Mesenchymal stem cell (in vitro differentiated cells and primary cell): ENCODE data around the gene THUMPD1.
A peak's percentile ranks its signal among the peaks of the same experiment; 100 is the strongest.

Source experiments
- DNase-seq: peaks from one replicate; pipeline ENCODE4 v3.0.0-alpha.2; 2013
- H2AFZ ChIP-seq: one replicate; pipeline ENCODE4 v1.6.1; 2013; ENCODE audit warnings: low read depth, mild to moderate bottlenecking, control low read depth, inconsistent platforms, low read length, moderate library complexity
- H2AK5ac ChIP-seq: 2 replicates; pipeline ENCODE4 v1.6.1; 2013; ENCODE audit warnings: low read length, moderate library complexity, mild to moderate bottlenecking, inconsistent platforms; ENCODE audit not compliant: severe bottlenecking
- H2BK120ac ChIP-seq: one replicate; pipeline ENCODE4 v1.6.1; 2013; ENCODE audit warnings: low read depth, mild to moderate bottlenecking, inconsistent platforms, low read length, moderate library complexity
- H2BK12ac ChIP-seq, 2 experiments: one replicate each; pipeline ENCODE4 v1.6.1; 2013; ENCODE audit warnings: inconsistent platforms in 2 of 2, low read length in 2 of 2, mild to moderate bottlenecking in 2 of 2, moderate library complexity in 2 of 2, control low read depth in 1 of 2
- H2BK15ac ChIP-seq: one replicate; pipeline ENCODE4 v1.6.1; 2013; ENCODE audit warnings: mild to moderate bottlenecking, low read depth, inconsistent platforms; ENCODE audit not compliant: poor library complexity, severe bottlenecking
- H2BK5ac ChIP-seq: 2 replicates; pipeline ENCODE4 v1.6.1; 2013; ENCODE audit warnings: low read depth, mild to moderate bottlenecking, low read length, control low read depth, inconsistent platforms; ENCODE audit not compliant: poor library complexity, severe bottlenecking
- H3K14ac ChIP-seq, 2 experiments: one replicate each; pipeline ENCODE4 v1.6.1; 2013; ENCODE audit warnings: inconsistent platforms in 2 of 2, low read length in 2 of 2, control low read depth in 1 of 2, mild to moderate bottlenecking in 1 of 2, moderate library complexity in 1 of 2
- H3K18ac ChIP-seq, 2 experiments: one replicate each; pipeline ENCODE4 v1.6.1; 2013; ENCODE audit warnings: inconsistent platforms in 2 of 2, low read length in 2 of 2, control low read depth in 1 of 2, low read depth in 1 of 2, mild to moderate bottlenecking in 1 of 2
- H3K23ac ChIP-seq, 2 experiments: one replicate each; pipeline ENCODE4 v1.6.1; 2013; ENCODE audit warnings: inconsistent platforms in 2 of 2, low read length in 2 of 2, mild to moderate bottlenecking in 2 of 2, moderate library complexity in 2 of 2, control low read depth in 1 of 2
- H3K27ac ChIP-seq: 2 replicates; pipeline ENCODE4 v1.5.1; 2013; ENCODE audit warnings: mild to moderate bottlenecking, moderate library complexity, low read length, control low read depth, inconsistent platforms; ENCODE audit not compliant: poor library complexity, severe bottlenecking
- H3K27me3 ChIP-seq, 2 experiments: 2 replicates each; pipeline versions ENCODE4 v1.6.1 to v1.7.0; 2013; ENCODE audit warnings: low read length in 2 of 2, mild to moderate bottlenecking in 2 of 2, moderate library complexity in 2 of 2, control low read depth in 1 of 2, inconsistent platforms in 1 of 2; ENCODE audit not compliant: control insufficient read depth in 1 of 2, insufficient read depth in 1 of 2
- H3K36me3 ChIP-seq, 2 experiments: 2 replicates each; pipeline versions ENCODE4 v1.6.1 to v1.7.0; 2013; ENCODE audit warnings: low read length in 2 of 2, control low read depth in 1 of 2, inconsistent platforms in 1 of 2, low read depth in 1 of 2, mild to moderate bottlenecking in 1 of 2; ENCODE audit not compliant: insufficient read depth in 2 of 2, control insufficient read depth in 1 of 2
- H3K4ac ChIP-seq, 2 experiments: one replicate each; pipeline ENCODE4 v1.6.1; 2013; ENCODE audit warnings: inconsistent platforms in 2 of 2, low read length in 2 of 2, mild to moderate bottlenecking in 2 of 2, moderate library complexity in 2 of 2, control low read depth in 1 of 2, low read depth in 1 of 2
- H3K4me1 ChIP-seq: 2 replicates; pipeline ENCODE4 v1.6.1; 2013; ENCODE audit warnings: low read depth, low read length, control low read depth; ENCODE audit not compliant: control insufficient read depth, insufficient read depth
- H3K4me2 ChIP-seq: 2 replicates; pipeline ENCODE4 v1.6.1; 2013; ENCODE audit warnings: low read length, mild to moderate bottlenecking, inconsistent platforms; ENCODE audit not compliant: poor library complexity, severe bottlenecking
- H3K4me3 ChIP-seq, 2 experiments: 2 replicates each; pipeline versions ENCODE4 v1.5.1 to v1.7.0; 2013; ENCODE audit warnings: low read length in 2 of 2, mild to moderate bottlenecking in 2 of 2, control low read depth in 1 of 2, low read depth in 1 of 2; ENCODE audit not compliant: insufficient read depth in 1 of 2
- H3K79me1 ChIP-seq: replicated peaks from 2 replicates; pipeline ENCODE4 v1.6.1; 2013; ENCODE audit warnings: mild to moderate bottlenecking, control low read depth, low read length, inconsistent platforms; ENCODE audit not compliant: poor library complexity, severe bottlenecking
- H3K9ac ChIP-seq: 2 replicates; pipeline ENCODE4 v1.7.0; 2013; ENCODE audit warnings: mild to moderate bottlenecking, low read length, moderate library complexity
- H3K9me3 ChIP-seq: 2 replicates; pipeline ENCODE4 v1.7.0; 2013; ENCODE audit warnings: mild to moderate bottlenecking, low read length; ENCODE audit not compliant: control insufficient read depth
- H4K8ac ChIP-seq: one replicate; pipeline ENCODE4 v1.6.1; 2013; ENCODE audit warnings: inconsistent platforms, mild to moderate bottlenecking, low read length, moderate library complexity
- H4K91ac ChIP-seq: one replicate; pipeline ENCODE4 v1.6.1; 2013; ENCODE audit warnings: mild to moderate bottlenecking, low read length, inconsistent platforms
- WGBS: methylation state at CpG from one replicate; pipeline ENCODE4 v1.1.7; 2013; ENCODE audit warnings: mixed read lengths; 5-methylcytosine and 5-hydroxymethylcytosine counted together

The THUMPD1 gene

DNA sequence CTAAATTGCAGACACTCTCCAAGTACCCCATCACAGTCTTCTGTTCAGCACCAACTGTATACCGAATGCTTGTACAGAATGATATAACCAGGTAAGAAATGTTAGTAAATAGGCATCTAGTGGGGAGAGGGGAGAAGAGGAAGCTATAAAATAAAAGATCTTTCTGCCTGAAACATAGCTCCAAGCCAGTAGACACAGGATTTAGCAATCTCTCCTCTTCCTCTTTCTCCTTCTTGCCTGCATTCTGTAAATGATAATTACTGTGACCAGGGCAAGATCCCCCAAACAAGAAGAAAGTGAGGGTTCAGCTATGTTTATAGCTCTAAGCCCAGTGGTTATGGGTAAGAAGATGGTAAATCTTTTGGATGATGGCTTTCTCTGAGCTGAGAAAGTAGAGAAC lies 40.1 kb upstream of the THUMPD1 start:
- no peaks in the 10 kb centered on the region for H3K36me3 ChIP-seq
- H2AFZ ChIP-seq = no peak overlapping the region
- H3K4me1 ChIP-seq = no peaks in the 10 kb centered on the region
- no peaks in the 10 kb centered on the region for H3K79me1 ChIP-seq
- H3K27ac ChIP-seq = no peak overlapping the region
- no peaks in the 10 kb centered on the region for H3K27me3 ChIP-seq
- no peak overlapping the region for H2BK15ac ChIP-seq
- no peak overlapping the region for H3K4me3 ChIP-seq
- H3K9me3 ChIP-seq = no peaks in the 10 kb centered on the region
- H3K23ac ChIP-seq = no peak overlapping the region
- H3K4ac ChIP-seq = no peak overlapping the region
- H4K91ac ChIP-seq = no peak overlapping the region
- no peak overlapping the region for H3K18ac ChIP-seq
- no peak for DNase-seq
- H2BK120ac ChIP-seq = no peak overlapping the region
- no peak overlapping the region for H3K9ac ChIP-seq
- no peak overlapping the region for H3K4me2 ChIP-seq
- no peak overlapping the region for H2BK5ac ChIP-seq
- WGBS = no CpG with 5 or more reads among the region's 1 CpG
- no peak overlapping the region for H4K8ac ChIP-seq
- no peak overlapping the region for H3K14ac ChIP-seq
- H2BK12ac ChIP-seq = no peak overlapping the region
- no peak overlapping the region for H2AK5ac ChIP-seq

DNA sequence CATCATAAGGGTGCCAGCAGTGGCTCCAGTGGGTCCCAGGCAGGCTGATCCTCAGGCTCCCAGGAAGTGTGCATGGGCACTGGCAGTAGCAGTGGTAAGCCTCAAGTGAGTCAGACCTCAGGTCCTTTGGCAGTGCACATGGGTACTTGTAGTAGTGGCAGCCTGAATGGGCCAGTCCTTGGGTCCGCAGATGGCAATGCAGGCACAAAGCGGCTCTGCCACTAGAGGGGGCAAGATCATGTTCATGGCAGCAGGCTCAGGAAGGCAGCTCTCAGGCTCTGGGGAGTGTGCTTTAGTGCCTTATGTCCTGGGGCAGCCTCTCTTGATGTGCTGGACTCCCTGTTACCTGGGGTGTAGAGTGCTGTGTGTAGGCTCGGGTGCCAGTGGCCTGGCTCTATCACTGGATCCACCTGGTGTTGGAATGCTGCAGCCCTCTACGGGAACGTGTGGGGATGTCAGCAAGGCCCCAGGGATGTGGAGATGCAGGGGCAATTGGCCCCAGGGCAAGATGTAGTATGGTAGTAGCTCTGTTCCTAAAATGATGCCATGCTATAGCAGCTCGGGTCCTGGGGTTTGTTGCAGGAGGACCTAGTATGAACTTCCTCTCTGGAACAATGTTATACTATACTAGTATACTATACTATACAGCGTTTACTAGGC lies 33.2 kb upstream of the THUMPD1 start:
- H3K4me1 ChIP-seq = peaks cover 2% of the 10 kb centered on the region
- no peak overlapping the region for H2BK15ac ChIP-seq
- H3K23ac ChIP-seq = no peak overlapping the region
- H2BK12ac ChIP-seq = no peak overlapping the region
- no peak overlapping the region for H3K27ac ChIP-seq
- H4K8ac ChIP-seq = no peak overlapping the region
- H3K4me2 ChIP-seq = no peak overlapping the region
- no peaks in the 10 kb centered on the region for H3K9me3 ChIP-seq
- no peak overlapping the region for H3K9ac ChIP-seq
- H3K14ac ChIP-seq = no peak overlapping the region
- H2AFZ ChIP-seq = no peak overlapping the region
- no peaks in the 10 kb centered on the region for H3K79me1 ChIP-seq
- no peaks in the 10 kb centered on the region for H3K36me3 ChIP-seq
- DNase-seq = peak; percentile 65
- no peak overlapping the region for H2AK5ac ChIP-seq
- WGBS = 44% methylated on average over 5 of the region's 7 CpGs
- H3K27me3 ChIP-seq = no peaks in the 10 kb centered on the region
- no peak overlapping the region for H3K18ac ChIP-seq
- H4K91ac ChIP-seq = no peak overlapping the region
- no peak overlapping the region for H2BK120ac ChIP-seq
- no peak overlapping the region for H2BK5ac ChIP-seq
- no peak overlapping the region for H3K4me3 ChIP-seq
- no peak overlapping the region for H3K4ac ChIP-seq

DNA sequence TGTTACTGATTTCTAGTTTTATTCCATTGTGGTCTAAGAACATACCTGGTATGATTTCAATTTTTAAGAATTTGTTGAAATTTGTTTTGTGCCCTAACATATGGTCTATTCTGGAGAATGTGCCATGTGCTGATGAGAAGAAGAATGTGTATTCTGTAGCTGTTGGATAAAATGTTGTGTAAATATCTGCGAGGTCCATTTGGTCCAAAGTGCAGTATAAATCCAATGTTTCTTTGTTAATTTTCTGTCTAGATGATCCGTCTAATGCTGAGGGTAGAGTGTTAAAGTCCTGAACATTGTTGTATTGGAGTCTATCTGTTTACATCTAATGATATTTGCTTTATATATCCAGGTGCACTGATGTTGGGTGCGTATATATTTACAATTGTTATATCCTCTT lies 32.1 kb upstream of the THUMPD1 start:
- Histone ChIP-seq H3K27me3 (no peaks in the 10 kb centered on the region), H2BK12ac (no peak overlapping the region), H2AFZ (no peak overlapping the region), H3K36me3 (no peaks in the 10 kb centered on the region), H2AK5ac (no peak overlapping the region), H3K4ac (no peak overlapping the region), H3K4me2 (no peak overlapping the region), H3K9ac (no peak overlapping the region), H2BK120ac (no peak overlapping the region), H3K14ac (no peak overlapping the region), H4K91ac (no peak overlapping the region), H3K18ac (no peak overlapping the region), H4K8ac (no peak overlapping the region), H2BK5ac (no peak overlapping the region), H2BK15ac (no peak overlapping the region), H3K9me3 (no peaks in the 10 kb centered on the region), H3K79me1 (no peaks in the 10 kb centered on the region), H3K4me1 (peaks cover 2% of the 10 kb centered on the region), H3K4me3 (no peak overlapping the region), H3K23ac (no peak overlapping the region), H3K27ac (no peak overlapping the region)
- 81% methylated on average over 2 of the region's 3 CpGs for WGBS
- DNase-seq = no peak

DNA sequence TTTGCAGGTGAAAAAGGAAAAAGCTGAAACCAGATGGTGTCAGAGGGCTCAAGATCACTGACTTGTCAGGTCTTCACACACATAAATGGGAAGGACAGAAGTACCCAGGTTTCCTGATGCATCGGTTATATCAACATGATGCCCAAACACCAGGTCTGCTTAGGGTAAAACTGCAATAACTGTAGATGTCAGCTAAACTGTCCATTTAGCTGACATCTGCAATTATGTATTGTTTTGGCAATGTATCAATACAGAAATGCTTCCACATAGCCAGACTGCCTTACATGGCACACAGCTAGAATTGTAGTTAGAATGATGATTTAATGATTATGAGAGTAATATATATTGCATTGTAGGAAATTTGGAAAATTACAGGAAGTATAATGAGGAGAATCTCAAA lies 27.2 kb upstream of the THUMPD1 start:
- H3K4me2 ChIP-seq = no peak overlapping the region
- H3K79me1 ChIP-seq = no peaks in the 10 kb centered on the region
- no peak overlapping the region for H2BK5ac ChIP-seq
- no peak overlapping the region for H3K4ac ChIP-seq
- H2AFZ ChIP-seq = no peak overlapping the region
- 75% methylated on average over 1 of the region's 1 CpG for WGBS
- H3K36me3 ChIP-seq = no peaks in the 10 kb centered on the region
- H3K4me3 ChIP-seq = no peak overlapping the region
- no peaks in the 10 kb centered on the region for H3K27me3 ChIP-seq
- H4K8ac ChIP-seq = no peak overlapping the region
- no peak overlapping the region for H3K9ac ChIP-seq
- no peak overlapping the region for H4K91ac ChIP-seq
- H3K27ac ChIP-seq = no peak overlapping the region
- no peak overlapping the region for H3K18ac ChIP-seq
- no peak overlapping the region for H2BK120ac ChIP-seq
- H2BK15ac ChIP-seq = no peak overlapping the region
- no peak for DNase-seq
- H2BK12ac ChIP-seq = no peak overlapping the region
- H2AK5ac ChIP-seq = no peak overlapping the region
- H3K4me1 ChIP-seq = peaks cover 4% of the 10 kb centered on the region
- no peak overlapping the region for H3K14ac ChIP-seq
- no peak overlapping the region for H3K23ac ChIP-seq
- H3K9me3 ChIP-seq = no peaks in the 10 kb centered on the region
